Forelimb muscle (tissue), 1 donor: ENCODE results near the gene INPP4A. TPM values are rescaled to one million over a fixed set of nuclear protein-coding genes. Genes with fewer than 3 reads are reported as not detected.

Experiments
- DNase-seq: peaks from one replicate; pipeline ENCODE4 v3.0.0-alpha.2; 2013; ENCODE audit warnings: low read depth
- polyA plus RNA-seq: library from polyadenylated mRNA; unstranded; fragments of 120-200 nt; gene quantifications from one replicate; pipeline ENCODE4 v1.2.1, GENCODE V29; 2013; ENCODE audit not compliant: insufficient read length

Gene INPP4A
- polyA plus RNA-seq, 1 donor: 11.1 TPM

DNA sequence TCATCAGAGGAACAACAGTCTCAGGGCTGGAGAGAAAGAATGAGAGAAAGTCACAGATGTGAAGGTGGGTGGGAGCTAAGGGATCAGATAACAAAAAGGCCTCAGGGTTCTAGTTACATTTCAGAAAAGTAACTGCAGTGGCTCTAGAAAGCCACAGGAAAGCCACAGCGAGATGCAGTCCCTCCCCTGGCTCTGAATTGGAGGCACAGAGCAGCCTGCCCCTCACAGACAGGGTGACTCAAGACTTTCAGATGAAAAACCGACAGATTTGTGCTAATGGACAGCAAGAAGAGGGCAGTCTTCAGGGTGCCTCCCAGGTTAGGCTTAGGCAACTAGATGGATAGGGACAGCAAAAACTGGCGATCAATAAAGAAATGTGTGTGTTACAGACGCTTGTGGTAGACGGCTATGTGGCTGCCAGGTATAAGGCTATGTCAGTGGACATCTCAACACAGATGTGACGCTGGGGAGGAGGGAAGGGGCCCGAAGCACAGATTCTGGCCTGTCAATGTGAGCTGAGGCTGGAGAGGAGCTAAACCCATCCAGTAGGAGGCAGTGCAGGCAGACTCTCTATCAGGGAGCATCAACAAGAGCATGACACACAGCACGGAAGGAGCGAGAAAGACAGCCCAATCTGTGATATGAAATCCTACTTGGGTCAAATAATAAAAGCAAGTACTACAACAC, 189.9 kb downstream of the INPP4A start:
- DNase-seq: no peak

DNA sequence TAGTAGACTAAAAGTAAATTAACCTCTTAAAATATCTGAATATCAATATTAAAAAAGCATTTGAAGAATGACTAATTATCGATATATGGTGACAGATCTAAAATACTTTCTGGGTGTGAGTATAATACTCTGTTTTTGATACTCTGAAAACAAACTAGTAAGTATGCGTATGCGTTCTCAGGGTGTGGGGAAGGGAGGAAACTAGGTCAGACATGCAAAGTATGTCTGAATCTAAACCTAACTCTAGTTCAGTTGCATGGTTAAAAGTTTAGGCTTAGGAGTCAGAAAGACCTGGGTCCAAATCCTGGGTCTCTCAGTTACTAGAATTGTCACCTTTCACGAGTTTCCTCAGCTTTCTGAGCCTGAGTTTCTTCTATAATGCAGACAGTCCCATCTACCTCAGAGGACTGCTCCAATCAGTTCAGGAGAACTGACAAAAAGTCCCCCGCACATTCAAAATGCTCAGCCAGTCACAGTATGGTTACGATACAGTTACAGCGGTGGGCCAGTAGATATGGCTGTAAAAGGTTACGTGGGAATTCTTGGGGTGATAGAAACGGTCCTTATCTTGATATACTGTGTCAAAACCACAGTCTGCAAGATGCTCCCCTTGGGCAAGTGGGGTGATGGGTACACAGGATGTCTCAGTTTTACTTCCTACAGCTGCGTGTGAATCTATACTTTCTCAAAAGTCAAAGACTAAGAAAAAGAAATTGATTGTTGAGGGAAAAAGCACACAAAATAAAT, 192.9 kb downstream of the INPP4A start:
- no peak for DNase-seq

DNA sequence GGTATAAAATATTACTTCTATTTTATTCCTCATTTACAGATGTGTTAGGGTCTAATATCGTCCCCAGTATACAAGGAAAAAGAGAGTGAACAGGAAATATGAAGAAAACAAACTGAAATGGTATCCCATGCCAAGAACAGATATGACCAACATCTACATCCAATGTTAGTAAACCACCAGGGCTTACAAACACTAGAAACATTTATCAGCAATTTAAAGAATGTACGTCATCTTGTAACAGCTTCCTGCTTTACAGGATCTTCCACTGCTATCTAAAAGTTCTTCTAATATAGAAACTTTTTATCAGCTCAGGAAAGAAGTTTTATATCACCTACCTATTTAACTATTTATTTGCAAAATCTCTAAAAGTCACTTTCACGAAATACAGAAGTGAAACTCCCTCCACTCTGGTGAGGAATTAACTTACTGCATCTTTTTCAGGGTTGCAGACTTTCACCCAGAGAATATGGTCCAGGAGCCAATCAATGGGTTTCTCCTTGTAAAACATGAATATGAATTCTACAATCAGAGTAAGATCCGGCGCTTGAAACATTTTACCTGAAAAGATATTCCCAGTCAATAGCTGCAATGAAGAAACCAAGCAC, 198.9 kb downstream of the INPP4A start:
- no peak for DNase-seq

Other genes starting within 250 kb of the INPP4A start
- gene CNGA3, start 98.4 kb upstream of the INPP4A start, polyA plus RNA-seq: 0.66 TPM
- gene COA5, start 163.7 kb downstream of the INPP4A start, polyA plus RNA-seq: 42.7 TPM
- gene UNC50, start 163.7 kb downstream of the INPP4A start, polyA plus RNA-seq: 27.1 TPM